K562 (cell line): ENCODE results near the gene DAPP1.

Experiments used
- ATF6 ChIP-seq: sonication (generic); formaldehyde crosslinking; IDR thresholded peaks from 2 replicates; pipeline ENCODE4 v1.4.0; 2020; ENCODE audit warnings: mild to moderate bottlenecking, missing genetic modification reagents
- BHLHE40 ChIP-seq: IDR thresholded peaks from 2 replicates; pipeline ENCODE4 v1.6.1; 2011; ENCODE audit warnings: low read length, improper control_type of control experiment
- CBFB ChIP-seq: sonication (generic); formaldehyde crosslinking; IDR thresholded peaks from 2 replicates; pipeline ENCODE4 v1.4.0; 2020; ENCODE audit warnings: mild to moderate bottlenecking, missing genetic modification reagents
- FIP1L1 ChIP-seq: fragments of 200-400 bp; formaldehyde crosslinking; IDR thresholded peaks from 2 replicates; pipeline ENCODE4 v1.6.1; 2018; ENCODE audit warnings: mild to moderate bottlenecking, low read depth, low read length; ENCODE audit not compliant: poor library complexity, severe bottlenecking
- SREBF2 ChIP-seq: sonication (generic); formaldehyde crosslinking; IDR thresholded peaks from 2 replicates; pipeline ENCODE4 v1.4.0; 2020; ENCODE audit warnings: mild to moderate bottlenecking, missing genetic modification reagents
- ZNF239 ChIP-seq: fragments of 250-450 bp; sonication (Bioruptor Pico); IDR thresholded peaks from 2 replicates; pipeline ENCODE4 v1.4.0; 2020; ENCODE audit warnings: mild to moderate bottlenecking
- ZNF431 ChIP-seq: sonication (generic); formaldehyde crosslinking; IDR thresholded peaks from 2 replicates; pipeline ENCODE4 v1.8.0; 2022; ENCODE audit warnings: mild to moderate bottlenecking, missing genetic modification reagents
- TF ChIP-seq, protein P1 (sequence below), 3 experiments: IDR thresholded peaks in 2 of 3; conservative IDR thresholded peaks in 1 of 3; 2 replicates each; pipeline ENCODE4 v1.5.1; 2011 to 2012; ENCODE audit warnings: low read length in 3 of 3, mild to moderate bottlenecking in 3 of 3, control low read depth in 2 of 3, improper control_type of control experiment in 1 of 3, inconsistent platforms in 1 of 3, low read depth in 1 of 3, mixed read lengths in 1 of 3, moderate library complexity in 1 of 3; ENCODE audit not compliant: insufficient read depth in 2 of 3

DNA sequence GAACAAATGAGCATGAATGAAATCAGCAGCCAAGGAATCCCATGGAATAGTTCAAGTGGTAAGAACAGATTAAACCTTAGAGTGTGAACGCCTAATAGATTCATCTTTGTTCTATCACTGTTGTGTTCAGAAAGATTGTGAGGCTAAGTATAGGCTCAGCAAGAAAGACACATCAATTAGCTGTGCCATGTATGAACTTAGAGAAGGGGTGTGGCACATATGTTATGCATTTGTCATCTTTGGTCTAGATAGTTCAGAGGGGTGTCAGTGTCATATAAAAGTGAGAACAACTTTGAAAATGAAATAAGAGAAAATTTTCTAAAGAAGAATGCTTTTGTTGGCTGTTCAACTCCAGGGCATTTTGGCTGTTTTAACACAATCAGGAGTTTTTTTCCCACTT is 9.4 kb downstream of the DAPP1 start:
- TF ChIP-seq ZNF239 (CRISPR knock-in tag) (no peak), FIP1L1 (no peak), BHLHE40 (no peak), SREBF2 (CRISPR knock-in tag) (no peak), ZNF431 (no peak), ATF6 (CRISPR knock-in tag) (no peak), CBFB (CRISPR knock-in tag) (no peak)
- TF ChIP-seq, protein P1, sequence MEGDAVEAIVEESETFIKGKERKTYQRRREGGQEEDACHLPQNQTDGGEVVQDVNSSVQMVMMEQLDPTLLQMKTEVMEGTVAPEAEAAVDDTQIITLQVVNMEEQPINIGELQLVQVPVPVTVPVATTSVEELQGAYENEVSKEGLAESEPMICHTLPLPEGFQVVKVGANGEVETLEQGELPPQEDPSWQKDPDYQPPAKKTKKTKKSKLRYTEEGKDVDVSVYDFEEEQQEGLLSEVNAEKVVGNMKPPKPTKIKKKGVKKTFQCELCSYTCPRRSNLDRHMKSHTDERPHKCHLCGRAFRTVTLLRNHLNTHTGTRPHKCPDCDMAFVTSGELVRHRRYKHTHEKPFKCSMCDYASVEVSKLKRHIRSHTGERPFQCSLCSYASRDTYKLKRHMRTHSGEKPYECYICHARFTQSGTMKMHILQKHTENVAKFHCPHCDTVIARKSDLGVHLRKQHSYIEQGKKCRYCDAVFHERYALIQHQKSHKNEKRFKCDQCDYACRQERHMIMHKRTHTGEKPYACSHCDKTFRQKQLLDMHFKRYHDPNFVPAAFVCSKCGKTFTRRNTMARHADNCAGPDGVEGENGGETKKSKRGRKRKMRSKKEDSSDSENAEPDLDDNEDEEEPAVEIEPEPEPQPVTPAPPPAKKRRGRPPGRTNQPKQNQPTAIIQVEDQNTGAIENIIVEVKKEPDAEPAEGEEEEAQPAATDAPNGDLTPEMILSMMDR (IDR thresholded peaks at IDR 0.05 in 2 of 3, conservative IDR thresholded peaks at IDR 0.05 in 1 of 3; ENCODE audit: insufficient read depth in 2 of 3, low read depth in 1 of 3, low read length in 3 of 3), result no peak
